HG03175 (cell line): ENCODE results near the gene ANAPC10.
A peak's percentile ranks its signal among the peaks of the same experiment; 100 is the strongest.
"Not testable (repeated sequence)": the region's sequence is repeated elsewhere in the genome, so short reads cannot be mapped to it uniquely, and the experiment has no call there.

Experiments used
- ATAC-seq: cut with Tn5 transposase; IDR thresholded peaks from one replicate; pipeline ENCODE4 v1.9.1; 2021; ENCODE audit warnings: mild to moderate bottlenecking, moderate library complexity; ENCODE audit not compliant: unreplicated experiment

Gene ANAPC10

DNA sequence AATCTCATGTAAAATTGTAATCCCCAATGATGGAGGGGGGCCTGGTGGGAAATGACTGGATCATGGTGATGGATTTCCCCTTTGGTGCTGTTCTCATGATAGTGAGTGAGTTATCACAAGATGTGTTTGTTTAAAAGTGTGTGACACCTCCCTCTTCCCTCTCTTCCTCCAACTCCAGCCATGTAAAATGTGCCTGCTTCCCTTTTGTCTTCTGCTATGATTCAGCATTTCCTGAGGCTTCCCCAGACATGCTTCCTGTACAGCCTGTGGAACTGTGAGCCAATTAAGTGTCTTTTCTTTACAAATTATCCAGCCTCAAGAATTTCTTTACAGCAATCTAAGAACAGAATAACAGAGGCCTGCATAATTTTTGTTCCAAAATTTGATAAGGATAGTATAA, 85.2 kb downstream of the ANAPC10 start:
- no peak for ATAC-seq

DNA sequence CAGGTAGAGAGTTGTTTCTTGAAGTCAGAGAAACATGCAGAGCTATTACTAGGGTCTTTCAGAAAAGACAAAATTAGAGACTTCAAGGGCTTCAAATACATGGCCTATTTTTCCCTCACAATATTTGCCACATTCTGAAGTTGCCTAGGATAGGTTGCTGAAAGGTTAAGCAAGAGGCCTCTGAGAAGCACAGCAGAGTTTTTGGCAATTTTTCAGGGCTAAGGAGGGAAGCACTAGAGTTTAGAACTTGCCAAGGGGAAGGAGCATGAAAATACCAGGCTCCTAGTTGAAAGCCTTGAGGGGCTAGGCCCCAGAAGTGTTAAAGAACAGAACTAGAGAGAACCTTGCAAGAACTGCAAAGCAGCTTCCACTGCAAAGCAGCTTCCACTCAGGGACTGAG, 86.4 kb downstream of the ANAPC10 start:
- ATAC-seq = no peak

DNA sequence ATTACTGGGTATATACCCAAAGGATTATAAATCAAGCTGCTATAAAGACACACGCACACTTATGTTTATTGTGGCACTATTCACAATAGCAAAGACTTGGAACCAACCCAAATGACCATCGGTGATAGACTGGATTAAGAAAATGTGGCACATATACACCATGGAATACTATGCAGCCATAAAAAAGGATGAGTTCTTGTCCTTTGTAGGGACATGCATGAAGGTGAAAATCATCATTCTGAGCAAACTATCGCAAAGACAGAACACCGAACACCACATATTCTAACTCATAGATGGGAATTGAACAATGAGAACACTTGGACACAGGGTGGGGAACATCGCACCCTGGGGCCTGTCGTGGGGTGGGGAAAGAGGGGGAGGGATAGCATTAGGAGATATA, 87.7 kb downstream of the ANAPC10 start:
- ATAC-seq = not testable (repeated sequence)

DNA sequence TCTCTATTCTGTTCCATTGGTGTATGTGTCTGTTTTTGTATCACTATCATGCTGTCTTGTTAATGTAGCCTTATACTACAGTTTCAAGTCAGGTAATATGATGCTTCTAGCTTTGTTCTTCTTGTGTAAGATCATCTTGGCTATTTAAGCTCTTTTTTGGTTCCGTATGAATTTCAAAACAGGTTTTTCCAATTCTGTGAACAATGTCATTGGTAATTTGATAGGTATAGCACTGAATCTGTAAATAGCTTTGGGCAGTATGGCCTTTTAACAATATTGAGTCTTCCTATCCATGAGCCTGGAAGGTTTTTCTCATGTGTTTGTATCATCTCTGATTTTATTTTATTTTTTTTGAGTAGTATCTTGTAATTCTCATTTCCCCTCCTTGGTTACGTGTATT, 94.3 kb downstream of the ANAPC10 start:
- ATAC-seq = no peak

DNA sequence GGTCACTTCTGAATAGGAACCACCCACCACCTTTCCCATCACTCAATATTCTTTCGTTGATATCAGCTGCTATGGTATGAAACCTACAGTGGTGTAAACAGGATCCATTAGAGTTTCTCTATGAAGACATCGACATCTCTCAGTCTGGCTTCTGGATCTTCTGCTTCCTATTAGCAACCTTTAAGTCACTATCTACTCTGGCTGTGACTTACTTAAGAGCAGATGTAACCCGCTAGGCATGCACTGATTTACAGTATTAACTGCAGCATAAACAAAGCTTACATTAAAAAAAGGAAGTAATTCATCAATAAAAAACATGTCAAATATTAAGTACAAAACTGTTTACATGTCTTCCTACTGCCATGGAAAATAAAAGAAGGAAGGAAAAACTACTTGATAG, 96.4 kb downstream of the ANAPC10 start:
- no peak for ATAC-seq

DNA sequence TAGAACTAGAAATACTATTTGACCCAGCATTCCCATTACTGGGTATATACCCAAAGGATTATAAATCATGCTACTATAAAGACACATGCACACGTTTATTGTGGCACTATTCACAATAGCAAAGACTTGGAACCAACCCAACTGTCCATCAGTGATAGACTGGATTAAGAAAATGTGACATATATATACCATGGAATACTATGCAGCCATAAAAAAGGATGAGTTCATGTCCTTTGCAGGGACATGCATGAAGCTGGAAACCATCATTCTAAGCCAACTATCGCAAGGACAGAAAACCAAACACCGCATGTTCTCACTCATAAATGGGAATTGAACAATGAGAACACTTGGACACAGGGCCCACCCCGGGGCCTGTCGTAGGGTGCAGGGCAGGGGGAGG, 97.3 kb downstream of the ANAPC10 start:
- ATAC-seq = not testable (repeated sequence)

DNA sequence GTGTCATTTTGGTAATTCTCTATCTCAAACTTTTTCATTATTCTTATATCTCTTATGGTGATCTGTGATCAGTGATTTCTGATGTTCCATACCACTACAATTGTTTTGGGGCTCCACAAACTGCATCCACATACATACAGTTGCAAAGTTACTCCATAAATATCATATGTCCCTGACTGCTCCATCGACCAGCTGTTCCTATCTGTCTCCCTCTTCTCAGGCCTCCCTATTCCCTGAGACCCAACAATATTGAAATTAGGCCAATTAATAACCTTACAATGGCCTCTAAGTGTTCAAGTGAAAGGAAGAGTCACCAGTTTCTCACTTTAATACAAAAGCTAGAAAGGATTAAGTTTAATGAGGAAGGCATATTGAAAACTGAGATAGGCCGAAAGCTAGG, 108.7 kb downstream of the ANAPC10 start:
- no peak for ATAC-seq

DNA sequence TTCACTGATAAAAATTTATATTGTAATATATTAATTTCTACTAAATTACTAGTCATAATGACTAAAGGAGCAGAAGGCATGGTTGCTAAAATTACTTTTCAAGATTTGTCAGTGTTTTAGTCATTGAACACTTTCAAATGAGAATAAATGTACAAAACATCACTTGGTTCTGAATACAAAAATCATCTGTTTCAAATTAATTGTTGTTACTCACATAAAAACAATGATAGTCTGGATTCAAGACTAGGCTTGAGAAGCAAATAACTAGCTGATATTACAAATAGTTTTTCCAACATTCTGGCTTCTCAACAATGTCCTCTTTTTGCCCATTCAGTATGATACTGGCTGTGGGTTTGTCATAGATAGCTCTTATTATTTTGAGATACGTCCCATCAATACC, 112.5 kb downstream of the ANAPC10 start:
- ATAC-seq = no peak

DNA sequence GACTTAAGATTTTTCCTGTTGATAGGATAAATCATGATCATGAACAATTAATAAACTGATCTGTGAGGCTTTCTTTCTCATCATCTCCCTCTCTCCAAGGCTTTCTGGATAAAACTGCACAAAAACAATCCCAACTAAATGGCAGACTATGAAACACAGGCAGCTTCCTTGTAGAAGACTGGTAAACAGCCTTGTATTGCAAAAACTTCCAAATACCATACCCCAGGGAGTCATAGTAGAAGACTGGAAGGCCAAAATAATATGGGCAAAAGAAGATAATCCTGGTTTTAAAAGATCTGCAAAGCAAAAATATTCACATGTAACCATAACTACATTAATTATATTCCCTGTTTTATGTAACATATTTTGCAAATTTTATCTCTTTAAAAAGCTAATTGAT, 113.0 kb downstream of the ANAPC10 start:
- no peak for ATAC-seq

DNA sequence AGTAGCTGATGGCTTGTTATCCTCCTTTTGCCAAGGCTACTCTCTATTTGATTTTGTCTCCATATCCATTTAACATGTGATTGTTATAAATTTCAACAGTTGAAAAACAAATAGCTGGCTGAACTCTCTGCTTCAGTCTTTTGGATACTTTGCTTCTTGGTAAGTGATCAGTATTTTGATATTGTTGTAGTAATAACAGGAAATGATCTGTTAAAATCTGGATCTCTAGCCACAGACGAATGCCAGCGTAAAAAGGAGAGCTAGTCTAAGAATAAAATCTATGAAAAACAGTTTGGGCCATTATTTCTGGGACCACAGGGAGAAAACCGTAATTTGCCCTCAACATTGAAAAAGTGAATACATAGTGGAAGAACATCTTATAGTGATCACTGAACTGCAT, 113.8 kb downstream of the ANAPC10 start:
- ATAC-seq = no peak

DNA sequence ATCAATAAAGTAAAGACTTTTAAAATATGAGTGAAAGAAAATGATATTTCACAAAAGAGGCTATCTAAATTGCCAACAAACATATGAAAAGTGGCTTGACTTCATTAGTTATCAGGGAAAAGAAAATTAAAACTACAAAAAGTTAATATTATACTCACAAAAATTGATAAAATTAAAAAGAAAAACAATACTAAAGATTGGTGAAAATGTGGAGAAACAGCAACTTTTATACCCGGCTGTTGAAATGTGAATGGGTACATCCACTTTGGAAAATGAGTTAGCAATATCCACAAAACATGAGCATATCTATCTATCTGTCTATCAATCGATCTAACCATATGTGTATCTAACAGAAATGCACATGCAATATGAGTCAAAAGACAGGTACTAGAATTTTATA, 122.3 kb downstream of the ANAPC10 start:
- no peak for ATAC-seq

DNA sequence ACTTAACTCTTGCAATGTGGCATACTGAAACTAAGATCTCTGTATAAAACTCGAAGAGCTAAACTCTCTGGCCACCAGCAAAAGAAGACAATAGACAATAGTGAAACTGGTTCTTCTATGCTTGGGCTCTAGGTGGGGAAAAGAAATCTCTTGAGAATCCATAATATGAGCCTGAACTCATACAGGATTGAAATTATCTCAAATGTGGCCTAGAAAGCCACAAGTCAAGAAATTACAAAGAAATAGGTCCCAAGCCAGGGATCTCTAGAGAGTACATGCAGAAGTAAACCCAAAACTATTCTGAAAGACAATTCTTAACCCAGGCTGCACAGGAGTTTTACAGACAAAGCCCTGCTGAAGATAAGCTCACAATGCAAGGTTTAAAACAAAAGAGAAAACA, 127.4 kb downstream of the ANAPC10 start:
- peak; percentile 47 for ATAC-seq

DNA sequence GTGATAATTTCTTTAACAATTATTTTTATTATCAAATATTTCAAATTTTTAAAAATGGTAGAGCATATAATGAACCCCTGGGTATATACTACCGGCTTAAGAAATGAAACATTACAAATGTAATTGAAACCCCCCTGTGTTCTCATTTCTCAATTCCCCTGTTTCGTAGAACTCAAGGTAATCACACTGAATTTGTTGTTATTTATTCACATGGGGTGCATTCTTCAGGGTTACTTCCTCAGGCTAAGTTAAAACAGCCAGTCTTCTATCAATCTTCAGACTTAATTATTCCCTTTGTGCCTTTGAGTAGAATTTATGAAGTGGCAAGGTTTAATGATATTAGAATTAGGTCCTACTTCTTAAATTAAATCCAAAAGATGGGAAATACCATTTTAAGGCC, 128.2 kb downstream of the ANAPC10 start:
- ATAC-seq = no peak

DNA sequence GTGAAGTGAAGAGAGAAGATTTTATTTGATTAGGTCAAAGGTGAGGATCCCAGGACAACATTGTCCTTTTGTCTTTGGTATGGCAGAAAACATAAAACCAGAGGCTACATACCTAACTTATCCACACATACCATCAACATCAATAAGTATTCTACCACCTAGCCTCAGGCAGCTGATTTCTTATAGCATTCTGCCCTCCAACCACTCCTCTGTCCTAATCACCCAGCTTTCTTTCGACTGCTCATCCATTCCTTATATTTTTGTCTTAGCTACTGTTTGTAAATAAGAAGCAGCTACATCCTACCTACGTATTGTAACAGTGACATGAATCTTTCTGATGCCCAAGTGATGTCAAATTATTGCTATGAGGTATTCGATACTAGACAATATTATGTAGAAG, 129.4 kb downstream of the ANAPC10 start:
- ATAC-seq = no peak

DNA sequence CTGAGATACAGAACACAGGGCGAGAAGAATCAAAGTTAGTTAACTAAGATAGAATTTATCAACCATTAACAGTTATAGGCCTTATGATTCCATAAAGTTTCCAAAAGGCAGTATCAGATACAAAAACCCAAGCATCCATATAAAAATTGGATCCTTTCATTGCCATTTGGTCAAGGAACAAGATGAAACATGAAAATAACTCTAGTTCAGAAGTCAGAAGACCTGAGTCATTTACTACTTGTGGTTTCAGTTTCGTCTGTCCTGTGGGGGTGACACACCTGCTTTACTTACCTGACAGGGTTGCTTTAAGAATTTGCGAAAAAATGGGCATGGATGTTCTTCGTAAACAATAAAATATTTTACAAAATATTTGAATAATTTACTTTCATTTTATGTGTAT, 130.8 kb downstream of the ANAPC10 start:
- ATAC-seq = peak; percentile 86

DNA sequence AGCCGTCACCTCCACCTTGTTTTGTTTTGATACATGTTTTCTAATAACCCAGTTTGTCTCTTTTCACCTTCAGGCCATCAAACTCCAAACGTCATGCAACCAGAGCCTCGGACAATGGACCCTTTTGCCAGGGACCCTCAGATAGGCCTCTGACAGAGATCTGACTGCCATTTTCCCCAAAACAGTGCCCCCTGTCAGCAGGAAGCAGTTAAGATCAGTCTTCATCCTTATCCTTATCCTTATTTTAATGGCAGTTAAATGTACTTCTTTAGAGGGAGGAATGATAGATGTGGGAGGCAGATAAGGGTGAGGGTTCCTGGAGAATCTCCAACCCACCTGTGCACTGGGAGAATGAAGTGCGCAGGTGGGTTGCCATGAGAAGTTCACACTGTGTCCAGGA, 135.7 kb downstream of the ANAPC10 start:
- ATAC-seq = no peak

DNA sequence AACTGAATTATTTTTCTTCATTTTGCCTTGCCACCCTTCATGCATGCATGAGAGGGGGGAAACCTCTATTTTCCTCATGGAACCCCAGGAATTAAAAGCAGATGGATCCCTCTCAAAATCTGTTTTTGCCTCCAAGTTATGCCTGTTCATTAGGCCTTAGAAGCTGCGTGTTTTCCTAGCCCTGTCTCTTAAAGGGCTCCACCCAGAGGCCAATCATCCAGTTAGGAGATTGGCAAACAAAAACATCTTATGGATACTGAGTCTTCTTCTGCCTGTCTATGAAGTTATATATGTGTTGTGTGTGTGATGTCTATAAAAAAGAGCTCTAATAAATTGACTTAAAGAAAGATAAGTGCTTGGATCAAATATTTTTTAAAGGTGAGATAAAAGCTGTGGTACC, 142.9 kb downstream of the ANAPC10 start:
- ATAC-seq = no peak

DNA sequence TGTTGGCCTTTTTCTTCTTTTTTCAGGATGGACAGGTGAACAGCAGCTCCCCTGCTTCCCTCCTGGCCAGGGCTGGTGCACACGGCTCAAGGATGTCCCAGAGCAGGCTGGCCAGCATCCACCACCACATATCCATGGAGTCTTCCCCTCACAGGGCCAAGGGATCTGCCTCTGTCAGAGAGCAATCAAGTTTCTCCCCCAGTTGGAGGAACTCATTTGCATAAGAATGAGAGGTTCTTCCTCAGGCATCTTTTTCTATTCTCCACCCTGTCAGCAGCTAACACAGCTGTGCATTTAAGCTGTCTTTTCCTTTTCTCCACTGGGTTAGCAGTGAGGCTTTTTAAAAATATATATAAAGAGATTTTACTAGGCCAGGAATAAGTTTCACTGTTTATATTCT, 143.8 kb downstream of the ANAPC10 start:
- no peak for ATAC-seq

DNA sequence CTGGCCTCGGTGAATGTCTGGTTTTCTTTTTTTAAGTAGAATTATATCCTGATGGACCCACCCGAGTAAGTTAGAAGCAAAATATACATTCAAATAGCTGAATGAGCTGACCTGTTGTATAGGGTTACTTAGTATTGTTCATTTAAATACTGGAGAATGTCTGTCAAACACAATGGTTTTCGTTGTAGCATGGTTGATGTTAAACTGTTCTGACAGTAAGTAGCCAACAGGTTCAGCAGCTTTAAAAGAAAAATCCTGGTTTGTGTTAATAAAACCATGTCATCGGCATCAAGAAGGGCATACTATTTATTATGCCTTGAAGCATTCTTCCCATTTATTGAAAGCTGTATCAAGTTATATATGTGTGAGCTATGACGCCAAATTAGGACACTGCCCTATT, 149.6 kb downstream of the ANAPC10 start:
- ATAC-seq = no peak

DNA sequence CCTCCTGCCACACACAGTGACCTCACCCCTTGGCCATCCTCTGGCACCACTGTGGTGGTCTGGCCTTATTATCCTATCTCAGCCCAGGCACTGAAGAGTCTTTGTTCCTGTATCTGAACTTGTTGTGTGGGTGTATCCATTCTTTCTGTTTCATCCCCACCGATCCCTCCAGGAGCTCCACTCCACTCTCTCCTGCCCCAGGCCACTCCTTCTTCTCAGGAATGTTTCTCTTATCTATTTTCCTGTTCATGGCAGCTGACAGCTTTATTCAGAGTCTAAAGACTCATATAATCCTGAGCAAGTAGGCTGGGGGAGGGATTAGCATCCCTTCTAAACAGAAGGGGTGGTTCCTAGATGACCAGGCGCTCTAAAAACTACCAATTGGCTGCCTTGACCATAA, 150.0 kb downstream of the ANAPC10 start:
- ATAC-seq = no peak
